ENCODE data around the gene SYNDIG1. TPM values are rescaled to one million over a fixed set of nuclear protein-coding genes. Genes with fewer than 3 reads are reported as not detected.

The SYNDIG1 gene
- total RNA-seq, 1 donor from 2014 or later: not detected

DNA sequence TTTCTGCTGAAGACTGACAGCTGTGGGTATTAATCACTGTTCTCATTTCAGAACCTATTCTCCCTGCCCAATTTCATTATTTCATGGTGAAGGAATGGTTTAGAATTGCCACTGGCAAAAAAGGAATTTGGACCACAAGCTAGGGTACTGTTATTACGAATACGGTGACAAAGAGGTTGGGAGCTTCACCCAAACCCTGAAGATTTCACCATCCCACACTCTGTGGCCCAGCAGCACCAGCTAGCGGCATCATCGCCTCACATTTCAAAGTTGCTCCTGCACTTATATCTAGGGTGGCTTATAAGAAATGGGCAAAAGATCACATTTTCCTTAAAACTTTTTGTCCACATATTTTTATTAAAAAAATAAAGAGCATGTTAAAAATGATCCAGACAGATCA lies 236.1 kb downstream of the SYNDIG1 start:
- intact Hi-C loops (cut with micrococcal nuclease): no loop called here

DNA sequence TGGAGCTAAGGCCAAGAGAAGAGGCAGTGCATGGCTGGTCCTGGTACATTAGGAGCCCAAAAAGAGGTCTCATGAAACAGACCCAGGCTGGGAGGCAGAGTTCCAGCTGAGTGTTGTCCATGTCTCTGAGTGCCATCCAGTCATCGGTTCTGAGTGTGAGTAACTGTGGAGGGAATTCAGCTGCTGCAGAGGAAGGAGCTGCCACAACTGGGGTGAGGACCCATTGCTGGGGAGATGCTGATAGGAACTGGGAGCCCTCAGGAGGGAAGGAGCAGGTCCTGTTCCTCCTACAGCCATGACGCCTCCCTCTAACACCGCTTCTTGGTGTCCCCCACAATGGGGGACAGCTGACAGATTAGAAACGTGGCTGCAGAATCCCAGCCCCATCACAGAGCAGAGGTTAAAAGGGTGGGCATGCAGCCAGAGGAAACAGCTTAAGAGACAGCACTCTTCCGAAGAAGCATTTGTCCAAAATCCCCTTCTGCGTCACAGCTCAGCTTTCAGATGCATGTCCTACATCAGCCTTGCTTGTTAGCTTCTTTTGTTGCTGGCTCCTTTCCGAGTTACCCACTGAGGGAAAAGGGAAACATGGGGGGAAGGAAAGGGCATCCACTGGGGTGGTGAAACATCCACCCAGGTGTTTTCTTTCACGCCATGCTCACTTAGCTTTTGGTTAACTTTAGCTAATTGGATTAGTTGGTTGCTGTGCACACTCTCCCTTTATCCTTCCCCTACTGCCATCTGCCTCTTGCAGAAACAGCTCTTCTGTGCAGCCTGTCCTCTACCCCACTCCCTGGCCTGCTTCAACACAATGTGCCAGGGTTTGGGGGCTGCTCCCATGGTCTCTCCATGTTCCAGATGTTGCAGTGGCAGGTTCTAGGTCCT lies 239.2 kb downstream of the SYNDIG1 start:
- intact Hi-C loops (cut with micrococcal nuclease): no loop called here

All from T-helper 2 cell treated with Interferon-gamma antibody and Interleukin-4, amounts not matched to agents 100 ng/mL and 5 ng/mL, for 36 hours (primary cell).